T-helper 22 cell (primary cell): ENCODE data around the gene TMED5.

Source experiments
- DNase-seq: peaks from one replicate; pipeline ENCODE4 v3.0.0-alpha.2; 2020; ENCODE audit warnings: low read depth

TMED5 gene

GRCh38 chr1:93123201-93123783 lies 56.9 kb downstream of the TMED5 start:
- no peak for DNase-seq

- no peak for DNase-seq
Observed at GRCh38 chr1:93120614-93121013, 59.6 kb downstream of the TMED5 start.

- no peak for DNase-seq
Observed at GRCh38 chr1:93114391-93114790, 65.8 kb downstream of the TMED5 start.

GRCh38 chr1:93113127-93113526 lies 67.1 kb downstream of the TMED5 start:
- DNase-seq = no peak

- no peak for DNase-seq
Observed at GRCh38 chr1:93111561-93111960, 68.7 kb downstream of the TMED5 start.

GRCh38 chr1:93111065-93111464 lies 69.1 kb downstream of the TMED5 start:
- no peak for DNase-seq

- DNase-seq = no peak
Observed at GRCh38 chr1:93109578-93109977, 70.6 kb downstream of the TMED5 start.

- no peak for DNase-seq
Observed at GRCh38 chr1:93108335-93108734, 71.9 kb downstream of the TMED5 start.

- no peak for DNase-seq
Observed at GRCh38 chr1:93107395-93107794, 72.8 kb downstream of the TMED5 start.

GRCh38 chr1:93106226-93106625 lies 74.0 kb downstream of the TMED5 start:
- DNase-seq = no peak

GRCh38 chr1:93102142-93102541 lies 78.1 kb downstream of the TMED5 start:
- no peak for DNase-seq
